ENCODE data around the gene PLXNA2. TPM values are rescaled to one million over a fixed set of nuclear protein-coding genes. Genes with fewer than 3 reads are reported as not detected.

PLXNA2 gene
- total and polyA plus RNA-seq, 5 donors from 2014 or later, result 0.02 to 0.62 (median 0.16) TPM; not detected in 2

DNA sequence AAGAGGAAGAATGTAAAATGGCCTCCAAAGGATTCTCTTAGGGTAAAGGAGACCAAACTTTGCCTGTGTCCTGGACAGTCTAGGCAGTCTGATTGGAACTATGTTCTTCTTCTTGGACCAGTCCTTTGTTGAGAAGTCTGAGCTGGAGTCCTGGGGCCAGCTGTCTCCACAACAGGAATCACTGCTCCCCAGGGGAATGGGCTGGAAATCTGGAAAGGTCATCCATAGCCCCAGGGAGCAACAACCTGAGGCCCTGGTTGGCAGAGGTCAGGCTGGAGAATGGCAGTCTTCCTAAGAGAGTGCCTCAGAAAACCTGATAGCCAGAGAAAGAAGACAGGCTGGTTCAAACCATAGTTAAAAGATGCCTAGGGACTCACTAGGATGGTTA lies 68.7 kb downstream of the PLXNA2 start:
- Histone ChIP-seq H3K27ac (ENCODE audit: insufficient read depth, low read length, poor library complexity, severe bottlenecking) (no peak overlapping the region), H3K27me3 (ENCODE audit: control insufficient read depth, insufficient read depth, low read length) (no peaks in the 10 kb centered on the region), H3K36me3 (ENCODE audit: control insufficient read depth, insufficient read depth, low read length) (no peaks in the 10 kb centered on the region), H3K9me3 (ENCODE audit: control insufficient read depth in 2 of 2, low read length in 2 of 2) (no peaks in the 10 kb centered on the region), H3K4me1 (ENCODE audit: control insufficient read depth, insufficient read depth, low read length, poor library complexity, severe bottlenecking) (no peaks in the 10 kb centered on the region), H3K4me3 (ENCODE audit: low read depth, low read length) (no peak overlapping the region)
- peaks cover 0 to 2% (median 0%) of the 10 kb centered on the region in 4 donors for H3K4me1 Mint-ChIP-seq
- H3K36me3 Mint-ChIP-seq, result no peaks in the 10 kb centered on the region
- H3K27me3 Mint-ChIP-seq, result no peaks in the 10 kb centered on the region
- no peak for ATAC-seq (ENCODE audit: low read depth in 2 of 2)
- H3K4me3 Mint-ChIP-seq, result no peak overlapping the region
- H3K9me3 Mint-ChIP-seq, result no peaks in the 10 kb centered on the region
- DNase-seq, result no peak
- H3K27ac Mint-ChIP-seq, result no peak overlapping the region

GRCh38 chr1:208174731-208175507 lies 69.3 kb downstream of the PLXNA2 start:
- H3K4me1 Mint-ChIP-seq, result peaks cover 0 to 2% (median 0%) of the 10 kb centered on the region in 4 donors
- Histone ChIP-seq H3K27ac (ENCODE audit: insufficient read depth, low read length, poor library complexity, severe bottlenecking) (no peak overlapping the region), H3K4me3 (ENCODE audit: low read depth, low read length) (no peak overlapping the region), H3K27me3 (ENCODE audit: control insufficient read depth, insufficient read depth, low read length) (no peaks in the 10 kb centered on the region), H3K4me1 (ENCODE audit: control insufficient read depth, insufficient read depth, low read length, poor library complexity, severe bottlenecking) (no peaks in the 10 kb centered on the region), H3K9me3 (ENCODE audit: control insufficient read depth in 2 of 2, low read length in 2 of 2) (no peaks in the 10 kb centered on the region), H3K36me3 (ENCODE audit: control insufficient read depth, insufficient read depth, low read length) (no peaks in the 10 kb centered on the region)
- no peaks in the 10 kb centered on the region for H3K9me3 Mint-ChIP-seq
- no peak overlapping the region for H3K27ac Mint-ChIP-seq
- no peaks in the 10 kb centered on the region for H3K36me3 Mint-ChIP-seq
- ATAC-seq (ENCODE audit: low read depth in 2 of 2) (no peak), DNase-seq (no peak)
- H3K27me3 Mint-ChIP-seq, result no peaks in the 10 kb centered on the region
- no peak overlapping the region for H3K4me3 Mint-ChIP-seq

DNA sequence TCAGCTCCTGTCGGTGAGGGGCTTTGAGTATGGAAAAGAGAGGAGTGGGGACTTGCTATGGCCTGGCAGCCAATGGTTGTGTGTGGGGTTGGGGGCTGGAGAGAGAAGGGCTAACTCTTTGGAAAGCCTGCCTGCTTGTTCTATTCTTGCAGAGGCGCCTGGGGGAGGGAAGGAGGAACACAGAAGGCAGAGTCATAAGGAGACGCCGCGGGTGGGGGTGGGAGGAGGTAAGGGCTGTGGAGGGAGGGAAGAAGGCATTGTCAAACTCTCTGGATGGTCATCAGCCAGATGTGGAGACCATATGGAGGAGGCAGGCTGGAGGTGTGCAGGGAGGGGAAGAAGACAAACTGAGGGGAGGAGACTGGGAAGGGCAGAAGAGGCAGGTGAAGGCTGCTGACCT lies 70.0 kb downstream of the PLXNA2 start:
- no peaks in the 10 kb centered on the region for H3K9me3 ChIP-seq (ENCODE audit: control insufficient read depth in 2 of 2, low read length in 2 of 2)
- no peaks in the 10 kb centered on the region for H3K4me1 ChIP-seq (ENCODE audit: control insufficient read depth, insufficient read depth, low read length, poor library complexity, severe bottlenecking)
- Mint-ChIP-seq H3K9me3 (no peaks in the 10 kb centered on the region), H3K36me3 (no peaks in the 10 kb centered on the region), H3K4me3 (no peak overlapping the region), H3K27ac (no peak overlapping the region), H3K4me1 (peaks cover 0 to 2% (median 0%) of the 10 kb centered on the region in 4 donors), H3K27me3 (no peaks in the 10 kb centered on the region)
- DNase-seq (no peak), ATAC-seq (ENCODE audit: low read depth in 2 of 2) (no peak)
- H3K36me3 ChIP-seq (ENCODE audit: control insufficient read depth, insufficient read depth, low read length), result no peaks in the 10 kb centered on the region
- no peaks in the 10 kb centered on the region for H3K27me3 ChIP-seq (ENCODE audit: control insufficient read depth, insufficient read depth, low read length)
- H3K4me3 ChIP-seq (ENCODE audit: low read depth, low read length), result no peak overlapping the region
- no peak overlapping the region for H3K27ac ChIP-seq (ENCODE audit: insufficient read depth, low read length, poor library complexity, severe bottlenecking)

DNA sequence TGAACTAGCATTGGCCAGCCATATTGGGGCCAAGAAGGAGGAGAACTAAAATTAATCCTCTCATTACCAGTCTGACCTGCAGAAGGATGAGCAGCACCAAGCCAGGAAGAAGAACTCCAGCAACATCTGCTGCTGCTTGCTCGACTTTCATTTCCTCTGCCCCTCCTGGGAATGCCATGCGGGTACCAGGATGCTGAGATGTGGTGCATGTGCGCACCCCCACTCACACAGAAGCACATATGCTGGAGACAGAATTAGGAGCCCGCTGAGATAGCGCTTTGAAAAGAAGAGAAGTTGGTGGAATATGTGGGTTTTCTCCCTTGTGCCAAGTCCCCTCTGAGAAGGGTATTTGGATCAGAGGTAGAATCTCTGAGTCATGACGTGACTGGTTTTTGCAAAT lies 70.4 kb downstream of the PLXNA2 start:
- no peak overlapping the region for H3K4me3 ChIP-seq (ENCODE audit: low read depth, low read length)
- no peaks in the 10 kb centered on the region for H3K36me3 ChIP-seq (ENCODE audit: control insufficient read depth, insufficient read depth, low read length)
- Mint-ChIP-seq H3K9me3 (no peaks in the 10 kb centered on the region), H3K4me1 (peaks cover 0 to 2% (median 0%) of the 10 kb centered on the region in 4 donors), H3K27me3 (no peaks in the 10 kb centered on the region), H3K27ac (no peak overlapping the region), H3K4me3 (no peak overlapping the region), H3K36me3 (no peaks in the 10 kb centered on the region)
- DNase-seq (no peak), ATAC-seq (ENCODE audit: low read depth in 2 of 2) (no peak)
- no peaks in the 10 kb centered on the region for H3K27me3 ChIP-seq (ENCODE audit: control insufficient read depth, insufficient read depth, low read length)
- H3K27ac ChIP-seq (ENCODE audit: insufficient read depth, low read length, poor library complexity, severe bottlenecking), result no peak overlapping the region
- H3K4me1 ChIP-seq (ENCODE audit: control insufficient read depth, insufficient read depth, low read length, poor library complexity, severe bottlenecking), result no peaks in the 10 kb centered on the region
- no peaks in the 10 kb centered on the region for H3K9me3 ChIP-seq (ENCODE audit: control insufficient read depth in 2 of 2, low read length in 2 of 2)

DNA sequence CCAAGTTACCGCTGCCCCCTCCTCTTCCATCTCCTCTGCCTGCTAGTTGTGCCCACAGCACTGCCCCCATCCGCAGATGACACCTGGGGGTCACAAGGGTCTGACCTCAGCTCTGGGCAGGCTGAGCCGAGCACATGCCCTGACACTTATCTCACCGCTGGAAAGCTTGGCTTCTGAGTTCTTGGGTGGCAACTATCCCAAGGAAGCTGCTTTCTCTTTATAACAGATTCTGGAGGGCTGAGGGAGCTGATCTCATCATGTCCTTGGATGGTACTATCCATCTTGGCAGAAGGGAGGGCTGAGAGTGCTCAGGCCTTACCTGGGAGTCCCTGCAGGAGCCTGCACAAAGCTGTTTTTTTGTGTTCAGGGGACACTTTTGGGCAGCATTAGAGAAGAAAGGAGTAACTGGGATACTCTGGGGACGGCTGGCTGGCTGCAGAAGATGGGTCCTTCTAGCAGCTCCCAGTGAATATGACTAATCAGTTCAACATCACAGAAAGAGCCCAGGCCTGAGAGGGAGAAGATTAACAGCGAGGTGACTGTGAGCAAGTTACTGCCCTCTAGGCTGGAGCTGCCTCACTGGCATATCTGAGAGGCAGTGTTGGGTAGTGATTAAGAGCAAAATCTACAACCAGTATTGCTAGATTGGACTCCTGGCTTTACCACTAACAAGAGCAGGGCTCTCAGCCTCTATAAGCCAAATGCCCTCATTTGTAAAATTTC lies 71.6 kb downstream of the PLXNA2 start:
- Mint-ChIP-seq H3K36me3 (no peaks in the 10 kb centered on the region), H3K4me1 (peaks cover 0 to 2% (median 0%) of the 10 kb centered on the region in 4 donors), H3K27me3 (peaks cover 1% of the 10 kb centered on the region), H3K4me3 (no peak overlapping the region), H3K27ac (no peak overlapping the region), H3K9me3 (no peaks in the 10 kb centered on the region)
- Histone ChIP-seq H3K27me3 (ENCODE audit: control insufficient read depth, insufficient read depth, low read length) (no peaks in the 10 kb centered on the region), H3K9me3 (ENCODE audit: control insufficient read depth in 2 of 2, low read length in 2 of 2) (no peaks in the 10 kb centered on the region), H3K36me3 (ENCODE audit: control insufficient read depth, insufficient read depth, low read length) (no peaks in the 10 kb centered on the region), H3K4me1 (ENCODE audit: control insufficient read depth, insufficient read depth, low read length, poor library complexity, severe bottlenecking) (no peaks in the 10 kb centered on the region), H3K4me3 (ENCODE audit: low read depth, low read length) (no peak overlapping the region), H3K27ac (ENCODE audit: insufficient read depth, low read length, poor library complexity, severe bottlenecking) (no peak overlapping the region)
- no peak for ATAC-seq (ENCODE audit: low read depth in 2 of 2)
- DNase-seq, result no peak

DNA sequence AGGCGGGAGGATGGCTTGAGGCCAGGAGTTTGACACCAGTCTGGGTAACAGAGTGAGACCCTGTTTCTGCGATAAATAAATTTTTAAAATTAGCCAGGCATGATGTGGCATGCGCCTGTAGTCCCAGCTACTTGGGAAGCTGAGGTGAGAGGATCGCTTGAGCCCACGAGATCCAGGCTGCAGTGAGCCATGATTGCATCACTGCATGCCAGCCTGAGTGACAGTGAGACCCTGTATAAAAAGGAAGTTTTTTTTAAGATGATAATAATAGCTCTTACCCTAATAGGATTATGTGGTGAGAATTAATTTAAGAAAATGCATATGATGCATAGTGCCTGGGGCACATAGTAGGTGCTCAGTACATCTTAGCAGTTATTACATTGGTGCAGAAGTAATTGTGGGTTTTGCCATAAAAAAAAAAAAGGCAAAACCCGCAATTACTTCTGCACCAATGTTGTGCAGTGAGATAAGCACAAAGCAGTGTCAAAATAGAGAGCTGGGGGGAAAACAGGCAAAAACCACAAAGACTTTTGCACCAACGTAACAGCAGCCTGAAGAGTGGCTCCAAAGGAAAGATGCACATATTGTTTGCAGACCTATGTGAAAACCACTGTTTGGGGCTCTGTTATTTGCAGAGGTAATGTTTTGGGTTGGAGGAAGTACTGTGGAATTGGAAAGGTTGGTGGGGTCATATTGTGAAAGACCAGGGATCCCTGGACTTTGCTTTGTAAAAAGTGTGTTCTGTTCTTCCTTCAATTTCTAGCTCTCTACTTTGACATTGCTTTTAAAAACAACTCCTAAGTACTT lies 72.4 kb downstream of the PLXNA2 start:
- Histone ChIP-seq H3K4me1 (ENCODE audit: control insufficient read depth, insufficient read depth, low read length, poor library complexity, severe bottlenecking) (no peaks in the 10 kb centered on the region), H3K36me3 (ENCODE audit: control insufficient read depth, insufficient read depth, low read length) (no peaks in the 10 kb centered on the region), H3K9me3 (ENCODE audit: control insufficient read depth in 2 of 2, low read length in 2 of 2) (no peaks in the 10 kb centered on the region), H3K27me3 (ENCODE audit: control insufficient read depth, insufficient read depth, low read length) (no peaks in the 10 kb centered on the region), H3K27ac (ENCODE audit: insufficient read depth, low read length, poor library complexity, severe bottlenecking) (no peak overlapping the region), H3K4me3 (ENCODE audit: low read depth, low read length) (no peak overlapping the region)
- DNase-seq (no peak), ATAC-seq (ENCODE audit: low read depth in 2 of 2) (no peak)
- H3K9me3 Mint-ChIP-seq, result no peaks in the 10 kb centered on the region
- no peak overlapping the region for H3K4me3 Mint-ChIP-seq
- peaks cover 5% of the 10 kb centered on the region for H3K27me3 Mint-ChIP-seq
- H3K36me3 Mint-ChIP-seq, result no peaks in the 10 kb centered on the region
- no peak overlapping the region for H3K27ac Mint-ChIP-seq
- H3K4me1 Mint-ChIP-seq, result peaks cover 0 to 2% (median 0%) of the 10 kb centered on the region in 4 donors

GRCh38 chr1:208170252-208170651 lies 73.9 kb downstream of the PLXNA2 start:
- ATAC-seq (ENCODE audit: low read depth in 2 of 2), result no peak
- Mint-ChIP-seq H3K36me3 (no peaks in the 10 kb centered on the region), H3K4me1 (peaks cover 0 to 2% (median 0%) of the 10 kb centered on the region in 4 donors), H3K27ac (no peak overlapping the region), H3K9me3 (no peaks in the 10 kb centered on the region), H3K4me3 (no peak overlapping the region), H3K27me3 (peaks cover 9% of the 10 kb centered on the region)
- Histone ChIP-seq H3K4me3 (ENCODE audit: low read depth, low read length) (no peak overlapping the region), H3K4me1 (ENCODE audit: control insufficient read depth, insufficient read depth, low read length, poor library complexity, severe bottlenecking) (no peaks in the 10 kb centered on the region), H3K9me3 (ENCODE audit: control insufficient read depth in 2 of 2, low read length in 2 of 2) (no peaks in the 10 kb centered on the region), H3K27ac (ENCODE audit: insufficient read depth, low read length, poor library complexity, severe bottlenecking) (no peak overlapping the region), H3K36me3 (ENCODE audit: control insufficient read depth, insufficient read depth, low read length) (no peaks in the 10 kb centered on the region), H3K27me3 (ENCODE audit: control insufficient read depth, insufficient read depth, low read length) (peaks cover 1% of the 10 kb centered on the region)
- DNase-seq, result no peak

Measured in CD4-positive, CD25-positive, alpha-beta regulatory T cell (primary cell).